Activated CD4-positive, alpha-beta T cell treated with anti-CD3 and anti-CD28 coated beads, Interleukin-2, amount 50 U/mL, for 24 hours (primary cell): ENCODE data around the gene UBASH3B.
"Not testable (repeated sequence)": the region's sequence is repeated elsewhere in the genome, so short reads cannot be mapped to it uniquely, and the experiment has no call there.

Experiments
- DNase-seq, 2 donors: peaks; one replicate each; pipeline ENCODE4 v3.0.0-alpha.2; 2020; ENCODE audit warnings: low read depth in 1 of 2, low spot score in 1 of 2

UBASH3B gene

DNA sequence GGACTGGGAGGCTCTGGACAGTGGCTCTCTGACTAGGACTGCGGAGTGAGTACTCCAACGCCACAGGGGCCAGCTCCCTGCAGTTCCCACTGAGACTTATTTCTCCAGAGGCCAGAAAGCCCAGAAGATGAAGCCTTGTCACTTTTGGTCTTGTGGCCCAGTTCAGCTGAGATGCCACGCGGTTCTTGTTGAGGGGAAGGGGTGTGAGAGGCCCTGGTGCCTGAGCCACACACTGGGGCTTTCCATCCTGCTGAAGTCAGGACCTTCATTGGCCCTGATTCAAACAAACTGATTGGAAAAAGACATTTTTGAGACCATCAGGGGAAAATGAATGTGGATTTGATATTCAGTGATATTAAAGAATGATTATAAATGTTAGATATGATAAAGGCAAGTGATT, 73.6 kb downstream of the UBASH3B start:
- DNase-seq: no peak

- DNase-seq: not testable (repeated sequence)
Observed at GRCh38 chr11:122730694-122731093, 75.2 kb downstream of the UBASH3B start.

- DNase-seq: no peak
Observed at GRCh38 chr11:122731500-122731913, 76.0 kb downstream of the UBASH3B start.

DNA sequence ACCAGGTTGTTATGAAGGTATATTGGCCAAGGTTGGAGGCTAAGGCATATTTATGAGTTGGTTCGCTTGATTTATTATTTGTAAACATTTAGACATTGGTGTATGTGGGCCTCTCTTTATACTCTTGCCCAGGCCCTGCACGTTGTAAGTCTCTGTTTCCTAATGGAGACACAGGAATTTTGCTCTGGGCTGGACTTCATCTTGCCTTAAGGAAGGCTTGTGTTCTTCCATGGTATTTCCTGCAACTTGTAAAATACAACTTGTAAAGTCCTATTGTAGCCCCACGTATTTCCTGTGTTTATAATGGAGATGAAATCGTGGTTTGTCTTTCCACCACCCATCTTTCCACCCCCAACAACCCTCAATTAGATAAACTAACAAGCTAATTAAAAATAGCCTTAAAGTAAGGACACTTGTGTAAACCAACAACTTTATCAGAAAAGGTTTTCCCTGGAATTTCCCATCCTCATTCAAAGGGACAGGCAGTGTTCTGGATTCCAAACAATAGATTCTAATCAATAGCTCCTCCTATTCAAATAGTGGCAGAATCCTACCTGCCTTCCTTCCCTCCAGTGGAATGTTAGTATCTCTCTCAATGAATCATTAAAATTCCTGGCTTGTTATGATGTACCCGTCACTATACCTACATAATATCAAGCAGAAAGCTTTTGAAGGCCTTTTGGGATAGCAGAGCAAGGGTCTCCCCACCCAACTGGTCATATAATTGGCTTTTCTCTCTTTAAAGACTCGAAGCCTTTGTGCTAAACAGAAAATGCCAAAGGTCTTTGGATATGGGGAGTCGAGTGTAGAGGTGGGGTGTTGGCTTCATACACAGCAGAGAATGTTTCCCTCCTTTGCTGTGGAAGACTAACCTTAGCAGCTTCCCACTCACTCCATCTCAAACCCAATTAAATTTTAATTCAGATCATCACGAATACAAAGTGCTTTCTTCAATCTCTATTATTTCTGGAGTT, 77.1 kb downstream of the UBASH3B start:
- no peak for DNase-seq

DNA sequence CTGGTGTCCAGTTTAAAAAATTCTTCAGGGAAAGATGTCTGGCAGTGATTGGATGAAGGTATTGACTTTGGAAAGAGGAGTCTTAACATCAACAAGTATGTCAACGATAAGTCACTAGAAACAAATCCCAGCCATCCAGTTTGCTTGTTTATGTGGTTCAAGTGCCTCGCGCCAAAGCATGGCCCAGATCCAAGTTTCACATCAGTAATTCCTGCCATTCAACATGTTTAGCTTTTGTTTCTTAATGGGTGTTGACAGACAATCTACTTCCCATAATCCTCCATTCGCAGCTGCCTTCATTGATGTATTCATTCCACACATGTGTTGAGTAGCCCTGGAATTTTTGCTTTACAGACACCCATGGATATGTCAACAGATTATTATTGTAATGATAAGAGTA, 77.8 kb downstream of the UBASH3B start:
- no peak for DNase-seq

DNA sequence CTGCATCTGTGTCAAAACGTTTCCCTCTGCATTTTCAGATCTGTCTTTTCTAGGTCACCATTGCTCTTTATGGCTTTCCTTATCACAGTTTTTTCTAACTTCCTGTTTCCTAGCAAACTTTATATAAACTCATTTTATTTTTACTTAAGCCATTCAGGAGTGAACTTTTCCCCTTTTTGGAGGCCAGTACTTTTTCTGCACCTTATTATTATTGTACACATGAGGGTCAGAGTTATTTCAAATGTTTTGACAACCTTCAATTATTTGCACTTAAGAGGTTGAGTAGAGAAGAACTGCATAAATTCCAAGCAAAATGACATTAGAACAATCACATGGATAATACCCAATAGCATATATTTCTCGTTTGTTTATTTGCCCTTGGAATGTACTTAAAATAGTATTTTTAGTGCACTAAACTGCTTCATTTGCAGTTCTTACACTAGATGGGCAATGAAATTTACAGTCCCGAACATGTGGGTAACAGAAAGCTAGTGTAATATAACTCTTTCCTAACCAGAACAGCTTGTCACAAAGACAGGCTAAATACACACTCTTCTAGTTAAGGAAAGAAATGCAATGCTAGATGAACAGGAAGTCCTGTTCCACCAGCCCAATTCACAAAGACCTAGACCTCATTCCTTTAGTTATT, 79.5 kb downstream of the UBASH3B start:
- DNase-seq: no peak

- no peak for DNase-seq
Observed at GRCh38 chr11:122737951-122738693, 82.6 kb downstream of the UBASH3B start.

- DNase-seq: no peak
Observed at GRCh38 chr11:122741613-122742300, 86.2 kb downstream of the UBASH3B start.

GRCh38 chr11:122742301-122743018, 86.9 kb downstream of the UBASH3B start:
- DNase-seq: no peak

GRCh38 chr11:122743097-122743741, 87.7 kb downstream of the UBASH3B start:
- DNase-seq: no peak

DNA sequence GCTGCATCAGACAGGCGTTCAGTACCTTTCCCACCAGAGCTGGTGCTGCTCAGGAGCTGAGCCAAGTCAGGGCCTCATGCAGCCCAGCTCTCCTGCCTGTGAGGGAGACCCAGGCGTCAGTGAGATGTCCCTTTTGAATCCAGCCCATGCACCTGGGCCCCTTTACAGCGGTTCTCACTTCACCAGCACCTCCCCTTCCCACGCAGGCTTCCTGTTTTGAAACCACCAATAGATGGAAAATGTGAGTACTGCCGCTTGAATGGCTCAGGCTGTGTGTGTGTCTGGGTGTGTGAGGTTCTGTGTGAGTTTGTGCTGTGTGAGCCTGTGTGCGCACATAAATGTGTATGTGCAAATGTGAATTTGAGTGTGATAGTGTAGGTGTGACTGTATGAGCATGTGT, 88.4 kb downstream of the UBASH3B start:
- peak; percentile 51 to 90 for DNase-seq

- DNase-seq: no peak
Observed at GRCh38 chr11:122744357-122744756, 88.8 kb downstream of the UBASH3B start.

DNA sequence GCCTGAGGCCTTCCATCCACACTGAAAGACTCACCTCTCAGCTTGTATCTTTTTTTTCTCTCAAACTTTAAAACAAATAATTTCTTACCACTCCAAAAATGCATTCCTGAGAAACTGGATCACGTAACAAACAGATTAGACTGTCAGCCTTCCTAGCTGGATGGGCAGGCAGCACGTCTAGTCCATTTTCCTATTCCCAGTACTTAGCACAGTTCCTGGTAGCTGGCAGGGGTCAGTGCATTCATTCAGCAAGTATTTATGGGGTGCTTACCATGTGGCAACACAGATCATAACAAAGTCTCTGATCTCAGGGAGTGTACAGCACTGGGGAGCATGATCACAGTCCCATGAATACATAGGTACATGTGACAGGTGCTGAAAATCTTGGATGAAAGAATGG, 89.6 kb downstream of the UBASH3B start:
- DNase-seq: no peak

GRCh38 chr11:122746050-122746478, 90.5 kb downstream of the UBASH3B start:
- peak in 1 of 2 donors; percentile 82 for DNase-seq

- no peak for DNase-seq
Observed at GRCh38 chr11:122746611-122747244, 91.2 kb downstream of the UBASH3B start.

DNA sequence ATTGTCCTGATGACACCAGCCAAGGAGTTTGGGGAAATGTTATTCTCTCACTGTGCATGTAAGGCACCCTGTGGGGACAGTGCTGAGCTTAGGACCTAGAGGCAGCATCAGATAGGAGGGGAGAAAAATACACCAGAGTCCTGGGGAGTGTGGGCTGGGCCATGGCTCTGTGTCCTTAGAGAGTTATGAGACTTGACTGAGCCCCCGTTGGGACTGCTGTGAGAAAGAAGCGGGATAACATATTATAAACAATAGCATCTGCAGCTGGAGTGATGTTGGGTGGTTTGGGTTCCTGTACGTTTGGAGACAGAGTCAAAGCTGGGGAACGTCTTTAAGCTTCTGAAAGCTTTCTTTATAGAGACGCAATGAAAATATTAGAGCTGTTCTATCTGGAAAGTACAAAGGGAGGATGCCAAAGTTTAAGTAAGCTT, 91.8 kb downstream of the UBASH3B start:
- DNase-seq: no peak

DNA sequence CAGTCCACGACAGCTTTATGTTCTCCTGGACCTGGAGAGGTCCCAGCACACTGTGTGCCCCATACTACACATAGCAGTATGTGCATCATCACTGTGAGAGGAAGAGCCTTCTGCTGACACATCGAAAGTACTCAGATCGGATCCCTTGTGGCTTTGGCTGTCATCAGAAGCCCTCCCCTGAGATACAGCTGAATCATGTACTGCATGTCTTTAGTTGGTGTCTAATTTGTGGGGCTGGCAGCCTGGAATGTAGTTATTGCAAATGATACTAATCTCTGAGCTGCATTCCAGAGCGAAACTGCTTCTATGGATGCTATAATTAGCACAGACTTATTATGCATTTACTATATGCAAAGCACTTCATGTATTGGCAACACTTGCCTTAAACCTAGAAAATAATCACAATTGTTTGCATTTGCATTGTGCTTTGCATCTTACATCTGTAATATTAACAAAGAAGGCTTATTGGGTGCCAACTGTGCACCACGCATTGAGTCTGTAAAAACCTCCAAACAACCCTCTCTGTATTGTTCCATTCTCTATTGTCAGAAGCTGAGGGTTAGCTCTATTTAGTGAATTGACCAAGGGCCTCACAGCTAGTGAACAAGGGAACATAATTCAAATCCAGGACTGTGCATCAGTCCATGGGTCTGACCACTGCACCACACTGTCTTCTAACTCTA, 93.6 kb downstream of the UBASH3B start:
- peak in 1 of 2 donors; percentile 71 for DNase-seq

- DNase-seq: no peak
Observed at GRCh38 chr11:122750049-122750448, 94.5 kb downstream of the UBASH3B start.
